SHP77 treated with DMSO at 0.1 percent for 48 hours (cell line): ENCODE measurements around the gene ADNP2.
"Not testable (repeated sequence)": the region's sequence is repeated elsewhere in the genome, so short reads cannot be mapped to it uniquely, and the experiment has no call there.

Source experiments
- DNase-seq: peaks from one replicate; lab custom pipeline; 2025; lab: John Stamatoyannopoulos, UW

ADNP2 gene

GRCh38 chr18:80147418-80148325, 38.6 kb downstream of the ADNP2 start:
- peak; percentile 92 for DNase-seq

- no peak for DNase-seq
Observed at GRCh38 chr18:80148326-80149199, 39.5 kb downstream of the ADNP2 start.

GRCh38 chr18:80149667-80150066, 40.6 kb downstream of the ADNP2 start:
- no peak for DNase-seq

- DNase-seq, result no peak
Observed at GRCh38 chr18:80154293-80154692, 45.2 kb downstream of the ADNP2 start.

- no peak for DNase-seq
Observed at GRCh38 chr18:80157708-80158343, 48.8 kb downstream of the ADNP2 start.

- no peak for DNase-seq
Observed at GRCh38 chr18:80158365-80158764, 49.3 kb downstream of the ADNP2 start.

- no peak for DNase-seq
Observed at GRCh38 chr18:80159713-80160636, 50.9 kb downstream of the ADNP2 start.

GRCh38 chr18:80161781-80162417, 52.8 kb downstream of the ADNP2 start:
- DNase-seq, result no peak

- no peak for DNase-seq
Observed at GRCh38 chr18:80163183-80163582, 54.1 kb downstream of the ADNP2 start.

- not testable (repeated sequence) for DNase-seq
Observed at GRCh38 chr18:80164727-80165355, 55.8 kb downstream of the ADNP2 start.

- no peak for DNase-seq
Observed at GRCh38 chr18:80166240-80166639, 57.2 kb downstream of the ADNP2 start.

- DNase-seq, result no peak
Observed at GRCh38 chr18:80166725-80167124, 57.7 kb downstream of the ADNP2 start.

- no peak for DNase-seq
Observed at GRCh38 chr18:80167331-80167730, 58.3 kb downstream of the ADNP2 start.

GRCh38 chr18:80167931-80168330, 58.9 kb downstream of the ADNP2 start:
- DNase-seq, result no peak

- no peak for DNase-seq
Observed at GRCh38 chr18:80168346-80168745, 59.3 kb downstream of the ADNP2 start.

GRCh38 chr18:80168982-80169381, 59.9 kb downstream of the ADNP2 start:
- no peak for DNase-seq

GRCh38 chr18:80169607-80170006, 60.5 kb downstream of the ADNP2 start:
- no peak for DNase-seq

GRCh38 chr18:80170395-80171053, 61.5 kb downstream of the ADNP2 start:
- DNase-seq, result no peak

GRCh38 chr18:80171054-80171872, 62.2 kb downstream of the ADNP2 start:
- no peak for DNase-seq
